ENCODE results near the gene HAT1. TPM values are rescaled to one million over a fixed set of nuclear protein-coding genes. Genes with fewer than 3 reads are reported as not detected.
A peak's percentile ranks its signal among the peaks of the same experiment; 100 is the strongest.

HAT1 gene
- total RNA-seq, 1 donor from 2014 or later: 36.8 TPM

- no peak for DNase-seq
Observed at GRCh38 chr2:171921970-171922229, 361 bp upstream of the HAT1 start.

GRCh38 chr2:171923206-171923605, 945 bp downstream of the HAT1 start:
- DNase-seq: peak; percentile 49

GRCh38 chr2:171924170-171924942, 2.1 kb downstream of the HAT1 start:
- peak; percentile 10 for DNase-seq

GRCh38 chr2:171930385-171930784, 8.1 kb downstream of the HAT1 start:
- DNase-seq: no peak

- DNase-seq: no peak
Observed at GRCh38 chr2:171939058-171939742, 16.9 kb downstream of the HAT1 start.

GRCh38 chr2:171939743-171940071, 17.4 kb downstream of the HAT1 start:
- no peak for DNase-seq

- no peak for DNase-seq
Observed at GRCh38 chr2:171941316-171941699, 19.0 kb downstream of the HAT1 start.

GRCh38 chr2:171943869-171944268, 21.6 kb downstream of the HAT1 start:
- DNase-seq: no peak

- DNase-seq: no peak
Observed at GRCh38 chr2:171952276-171952675, 30.0 kb downstream of the HAT1 start.

GRCh38 chr2:171952748-171953147, 30.5 kb downstream of the HAT1 start:
- no peak for DNase-seq

- no peak for DNase-seq
Observed at GRCh38 chr2:171956135-171956825, 34.0 kb downstream of the HAT1 start.

GRCh38 chr2:171957061-171957460, 34.8 kb downstream of the HAT1 start:
- peak; percentile 17 for DNase-seq

GRCh38 chr2:171958475-171958874, 36.2 kb downstream of the HAT1 start:
- DNase-seq: no peak

GRCh38 chr2:171959998-171960397, 37.7 kb downstream of the HAT1 start:
- DNase-seq: no peak

GRCh38 chr2:171960570-171960969, 38.3 kb downstream of the HAT1 start:
- DNase-seq: no peak

- no peak for DNase-seq
Observed at GRCh38 chr2:171963198-171963597, 40.9 kb downstream of the HAT1 start.

- no peak for DNase-seq
Observed at GRCh38 chr2:171964308-171964707, 42.0 kb downstream of the HAT1 start.

GRCh38 chr2:171965238-171965637, 43.0 kb downstream of the HAT1 start:
- no peak for DNase-seq

GRCh38 chr2:171965661-171966060, 43.4 kb downstream of the HAT1 start:
- no peak for DNase-seq

- no peak for DNase-seq
Observed at GRCh38 chr2:171966235-171966634, 44.0 kb downstream of the HAT1 start.

GRCh38 chr2:171966688-171967087, 44.4 kb downstream of the HAT1 start:
- DNase-seq: no peak

- DNase-seq: no peak
Observed at GRCh38 chr2:171968509-171968908, 46.2 kb downstream of the HAT1 start.

GRCh38 chr2:171972329-171972982, 50.2 kb downstream of the HAT1 start:
- peak; percentile 15 for DNase-seq

- DNase-seq: no peak
Observed at GRCh38 chr2:171979103-171979502, 56.8 kb downstream of the HAT1 start.
